Esophagus squamous epithelium (tissue), 5 donors: ENCODE data around the gene HERC5. TPM values are rescaled to one million over a fixed set of nuclear protein-coding genes. Genes with fewer than 3 reads are reported as not detected.

Experiments used
- DNase-seq: peaks from one replicate; lab custom pipeline; 2025; lab: John Stamatoyannopoulos, UW
- H3K27ac ChIP-seq, 4 donors: fragments of 200-600 bp; sonication (generic); one replicate each; pipeline ENCODE4 v1.5.1; 2016 to 2019; ENCODE audit warnings: mild to moderate bottlenecking in 1 of 4
- H3K27me3 ChIP-seq, 4 donors: fragments of 200-600 bp; sonication (generic); 1 replicate in 3 of 4; 2 replicates in 1 of 4; pipeline versions ENCODE4 v1.5.1 to v1.6.0; 2017 to 2021; ENCODE audit warnings: antibody characterized with exemption in 1 of 4
- H3K36me3 ChIP-seq, 3 donors: fragments of 200-600 bp; sonication (generic); one replicate each; pipeline ENCODE4 v1.5.1; 2016 to 2019
- H3K4me1 ChIP-seq, 3 donors: fragments of 200-600 bp; sonication (generic); one replicate each; pipeline ENCODE4 v1.5.1; 2017 to 2019
- H3K4me3 ChIP-seq, 4 donors: fragments of 200-600 bp; sonication (generic); 1 replicate in 3 of 4; 2 replicates in 1 of 4; pipeline ENCODE4 v1.5.1; 2016 to 2019; ENCODE audit warnings: mild to moderate bottlenecking in 2 of 4, moderate library complexity in 1 of 4
- H3K9me3 ChIP-seq, 3 donors: fragments of 200-600 bp; sonication (generic); one replicate each; pipeline ENCODE4 v1.5.1; 2016 to 2019
- POLR2A ChIP-seq, 4 donors: fragments of 450-650 bp; IDR thresholded peaks; one replicate each; pipeline ENCODE4 v1.6.1; 2017; ENCODE audit warnings: antibody characterized with exemption in 4 of 4, mild to moderate bottlenecking in 4 of 4, moderate library complexity in 3 of 4
- WGBS, 2 donors: methylation state at CpG; one replicate each; pipeline ENCODE4 v1.1.5; 2018; 5-methylcytosine and 5-hydroxymethylcytosine counted together
- intact Hi-C: fragments of 100-400 bp; cut with DNase I; formaldehyde crosslinking; loops from one replicate; pipeline ENCODE4 v1.15.0; 2022
- total RNA-seq, 4 donors: library from RNA; depleted of rRNA; stranded (reverse); fragments of >200 nt; gene quantifications; one replicate each; pipeline ENCODE4 v1.1.0, GENCODE V29; 2016
- TF ChIP-seq, protein P1 (sequence below), 6 experiments: fragments of 450-650 bp in 4 of 6; fragments of 200-600 bp in 2 of 6; sonication (generic) in 2 of 6; IDR thresholded peaks; one replicate each; pipeline ENCODE4 v1.5.1; 2016 to 2019; ENCODE audit warnings: antibody characterized with exemption in 6 of 6, mild to moderate bottlenecking in 4 of 6, moderate library complexity in 4 of 6
- donor health status: DM: yes; HTN: yes; CAD: no.

HERC5 gene
- total RNA-seq: 1 to 10 TPM in 2 of 4 donors, under 1 TPM in 2; 0.08 to 4.2 (median 1.7) TPM

DNA sequence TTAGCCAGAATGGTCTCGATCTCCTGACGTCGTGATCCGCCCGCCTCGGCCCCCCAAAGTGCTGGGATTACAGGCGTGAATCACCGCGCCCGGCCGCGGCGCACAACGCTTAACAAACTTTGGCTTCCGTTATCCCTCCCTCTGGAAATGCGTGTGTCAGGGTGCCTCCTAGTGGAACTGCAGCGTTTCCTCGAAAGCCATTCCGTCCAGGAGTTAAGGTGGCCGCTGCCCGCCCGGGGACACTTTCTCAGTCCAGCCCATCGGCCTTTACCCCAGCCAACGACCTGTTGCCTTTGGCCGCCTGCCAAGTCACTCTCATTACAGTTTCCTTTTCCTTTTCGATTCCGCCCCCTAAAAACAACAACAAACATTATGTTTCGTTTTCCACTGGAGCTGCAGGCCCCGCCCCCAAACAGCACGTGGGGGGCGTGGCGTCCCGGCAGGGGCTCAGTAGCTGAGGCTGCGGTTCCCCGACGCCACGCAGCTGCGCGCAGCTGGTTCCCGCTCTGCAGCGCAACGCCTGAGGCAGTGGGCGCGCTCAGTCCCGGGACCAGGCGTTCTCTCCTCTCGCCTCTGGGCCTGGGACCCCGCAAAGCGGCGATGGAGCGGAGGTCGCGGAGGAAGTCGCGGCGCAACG is at the start of gene HERC5:
Gene HERC5 (plus strand): TSS at position 450 of the 637 bp plus-strand sequence. CDS start 151 bp downstream, at position 601.
- 1% methylated on average over 16 to 26 of the region's 57 CpGs for WGBS, 2 donors
- Histone ChIP-seq H3K9me3 (no peaks in the 10 kb centered on the region), H3K4me3 (peak within 1 kb of the TSS; percentile 57 to 89 (median 64)), H3K4me1 (peaks cover 4 to 27% (median 4%) of the 10 kb centered on the region in 3 donors), H3K27me3 (peaks cover 0 to 9% (median 0%) of the 10 kb centered on the region in 4 donors), H3K36me3 (no peaks in the 10 kb centered on the region), H3K27ac (peak within 1 kb of the TSS; percentile 73 to 90 (median 80))
- intact Hi-C loops: no loop called here
- TF ChIP-seq, protein P1, sequence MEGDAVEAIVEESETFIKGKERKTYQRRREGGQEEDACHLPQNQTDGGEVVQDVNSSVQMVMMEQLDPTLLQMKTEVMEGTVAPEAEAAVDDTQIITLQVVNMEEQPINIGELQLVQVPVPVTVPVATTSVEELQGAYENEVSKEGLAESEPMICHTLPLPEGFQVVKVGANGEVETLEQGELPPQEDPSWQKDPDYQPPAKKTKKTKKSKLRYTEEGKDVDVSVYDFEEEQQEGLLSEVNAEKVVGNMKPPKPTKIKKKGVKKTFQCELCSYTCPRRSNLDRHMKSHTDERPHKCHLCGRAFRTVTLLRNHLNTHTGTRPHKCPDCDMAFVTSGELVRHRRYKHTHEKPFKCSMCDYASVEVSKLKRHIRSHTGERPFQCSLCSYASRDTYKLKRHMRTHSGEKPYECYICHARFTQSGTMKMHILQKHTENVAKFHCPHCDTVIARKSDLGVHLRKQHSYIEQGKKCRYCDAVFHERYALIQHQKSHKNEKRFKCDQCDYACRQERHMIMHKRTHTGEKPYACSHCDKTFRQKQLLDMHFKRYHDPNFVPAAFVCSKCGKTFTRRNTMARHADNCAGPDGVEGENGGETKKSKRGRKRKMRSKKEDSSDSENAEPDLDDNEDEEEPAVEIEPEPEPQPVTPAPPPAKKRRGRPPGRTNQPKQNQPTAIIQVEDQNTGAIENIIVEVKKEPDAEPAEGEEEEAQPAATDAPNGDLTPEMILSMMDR (IDR thresholded peaks at IDR 0.05): peak; percentile 54 to 75 (median 60)
- TF ChIP-seq POLR2A (IDR thresholded peaks at IDR 0.05): peak in 2 of 4 donors; percentile 13 to 78
- DNase-seq: peak; percentile 50

GRCh38 chr4:88409206-88409605 is 47.7 kb upstream of the HERC5 start:
- H3K36me3 ChIP-seq: peaks cover 0 to 95% (median 0%) of the 10 kb centered on the region in 3 donors
- H3K9me3 ChIP-seq: no peaks in the 10 kb centered on the region
- H3K4me1 ChIP-seq: no peaks in the 10 kb centered on the region
- H3K27me3 ChIP-seq: no peaks in the 10 kb centered on the region
- intact Hi-C loops: no loop called here
- 92 to 98% methylated on average over 2 of the region's 2 CpGs for WGBS, 2 donors
- H3K4me3 ChIP-seq: no peak overlapping the region
- DNase-seq: no peak
- no peak overlapping the region for H3K27ac ChIP-seq
- no peak for TF ChIP-seq POLR2A (IDR thresholded peaks at IDR 0.05)
- TF ChIP-seq, protein P1 (IDR thresholded peaks at IDR 0.05): no peak

DNA sequence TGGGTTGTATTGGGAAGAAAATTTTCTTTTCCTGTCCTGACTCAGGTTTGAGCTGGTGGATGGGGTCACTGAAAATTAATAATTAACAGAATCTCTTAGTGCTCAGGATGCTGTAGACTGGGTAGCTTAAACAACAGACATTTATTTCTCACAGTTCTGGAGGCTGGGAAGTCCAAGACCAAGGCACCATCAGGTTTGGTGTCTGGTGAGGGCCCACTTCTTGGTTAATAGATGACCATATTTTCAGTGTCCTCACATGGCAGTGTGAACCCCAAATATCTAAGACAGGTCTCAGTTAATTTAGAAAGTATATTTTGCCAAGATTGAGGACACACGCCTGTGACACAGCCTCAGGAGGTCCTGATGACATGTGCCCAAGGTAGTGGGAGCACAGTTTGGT is 47.1 kb upstream of the HERC5 start:
- WGBS, 2 donors: 100% methylated on average over 1 of the region's 1 CpG
- intact Hi-C loops: no loop called here
- no peak for DNase-seq
- H3K4me3 ChIP-seq: no peak overlapping the region
- H3K27me3 ChIP-seq: no peaks in the 10 kb centered on the region
- no peaks in the 10 kb centered on the region for H3K9me3 ChIP-seq
- H3K27ac ChIP-seq: no peak overlapping the region
- peaks cover 0 to 95% (median 0%) of the 10 kb centered on the region in 3 donors for H3K36me3 ChIP-seq
- H3K4me1 ChIP-seq: no peaks in the 10 kb centered on the region
- no peak for TF ChIP-seq POLR2A (IDR thresholded peaks at IDR 0.05)
- TF ChIP-seq, protein P1 (IDR thresholded peaks at IDR 0.05): no peak

DNA sequence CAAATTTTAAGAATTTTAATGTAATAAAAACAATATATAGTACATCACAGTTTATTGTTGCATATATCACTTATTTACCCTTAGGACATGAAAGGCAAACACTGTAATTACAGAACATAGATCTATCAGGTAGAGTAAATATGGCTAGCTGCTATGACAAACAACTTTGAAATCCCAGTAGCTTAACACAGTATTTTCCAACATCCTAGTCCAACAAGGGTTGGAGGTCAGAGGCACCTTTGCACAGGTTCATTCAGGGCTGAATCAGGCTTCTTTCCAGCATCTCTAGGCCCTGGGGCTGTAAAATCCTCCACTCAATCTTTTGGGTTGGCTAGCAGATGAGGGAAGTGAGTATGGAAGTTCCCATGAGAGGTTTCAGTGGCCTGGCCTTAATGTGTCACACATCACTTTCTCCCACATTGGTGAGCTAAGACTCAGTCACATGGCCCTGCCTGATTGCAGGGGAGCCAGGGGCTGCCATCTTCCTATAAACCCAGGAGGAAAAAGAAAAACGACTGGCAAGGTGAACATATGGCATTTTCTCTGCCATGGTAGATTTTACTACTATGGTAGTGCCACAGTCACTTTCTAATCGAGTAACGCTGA is 45.3 kb upstream of the HERC5 start:
- H3K9me3 ChIP-seq: no peaks in the 10 kb centered on the region
- peaks cover 0 to 86% (median 0%) of the 10 kb centered on the region in 3 donors for H3K36me3 ChIP-seq
- intact Hi-C loops: no loop called here
- 83 to 86% methylated on average over 3 of the region's 3 CpGs for WGBS, 2 donors
- H3K27ac ChIP-seq: no peak overlapping the region
- no peak overlapping the region for H3K4me3 ChIP-seq
- TF ChIP-seq, protein P1 (IDR thresholded peaks at IDR 0.05): no peak
- TF ChIP-seq POLR2A (IDR thresholded peaks at IDR 0.05): no peak
- no peaks in the 10 kb centered on the region for H3K4me1 ChIP-seq
- no peaks in the 10 kb centered on the region for H3K27me3 ChIP-seq
- no peak for DNase-seq

DNA sequence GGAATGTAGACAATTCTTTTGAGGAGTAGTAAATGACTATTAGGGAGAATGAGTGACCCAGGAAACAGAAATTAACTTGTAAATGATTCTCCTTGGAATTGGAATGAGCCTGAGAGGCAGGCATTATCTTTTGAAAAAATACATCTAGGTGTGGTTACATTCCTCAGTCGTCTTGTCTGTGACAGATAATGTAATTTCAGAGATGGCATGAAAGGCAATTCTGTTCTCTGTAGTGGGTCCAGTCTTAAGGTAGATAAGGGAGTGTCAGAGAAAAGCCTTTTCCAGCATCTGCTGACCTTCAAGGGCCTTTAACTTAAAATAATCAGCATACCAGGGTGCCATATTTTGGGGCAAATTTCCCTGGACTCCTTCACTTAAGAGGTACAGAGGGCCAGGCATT is 43.1 kb upstream of the HERC5 start:
- intact Hi-C loops: no loop called here
- no peak for TF ChIP-seq POLR2A (IDR thresholded peaks at IDR 0.05)
- 73 to 92% methylated on average over 1 of the region's 1 CpG for WGBS, 2 donors
- peaks cover 0 to 86% (median 0%) of the 10 kb centered on the region in 3 donors for H3K36me3 ChIP-seq
- DNase-seq: no peak
- H3K27ac ChIP-seq: no peak overlapping the region
- no peaks in the 10 kb centered on the region for H3K9me3 ChIP-seq
- H3K27me3 ChIP-seq: no peaks in the 10 kb centered on the region
- H3K4me3 ChIP-seq: no peak overlapping the region
- no peaks in the 10 kb centered on the region for H3K4me1 ChIP-seq
